ENCODE measurements around the gene ZNF792.

Gene ZNF792

DNA sequence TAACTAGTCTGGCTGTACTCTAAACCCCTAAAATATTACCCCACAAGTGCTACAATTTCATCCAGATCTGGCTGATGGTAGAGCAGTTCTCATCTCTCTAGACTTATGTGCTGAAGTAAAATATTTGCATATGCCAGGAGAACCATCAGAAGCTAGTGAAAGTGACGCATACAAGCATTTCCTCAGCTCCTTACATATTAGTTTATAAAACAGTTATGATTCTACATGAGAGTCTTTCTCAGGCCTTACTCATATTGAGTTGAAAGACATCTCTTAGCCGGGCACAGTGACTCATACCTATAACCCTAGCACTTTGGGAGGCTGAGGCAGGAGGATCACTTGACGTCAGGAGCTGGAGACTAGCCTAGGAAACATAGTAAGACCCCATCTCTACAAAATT is 53.3 kb downstream of the ZNF792 start:
- Histone ChIP-seq H3K27me3 (ENCODE audit: control insufficient read depth, insufficient read depth, low read length) (peaks cover 20% of the 10 kb centered on the region), H3K4me1 (ENCODE audit: control insufficient read depth, insufficient read depth, low read length) (no peaks in the 10 kb centered on the region), H3K4me3 (ENCODE audit: low read depth, low read length) (no peak overlapping the region), H3K9ac (ENCODE audit: low read depth, low read length) (no peak overlapping the region), H3K36me3 (ENCODE audit: control insufficient read depth, insufficient read depth, low read length) (no peaks in the 10 kb centered on the region), H3K9me3 (ENCODE audit: control insufficient read depth, insufficient read depth, low read length) (peaks cover 8% of the 10 kb centered on the region; the same call in 1 of the 2 replicates), H3K27ac (ENCODE audit: low read depth, low read length) (no peak overlapping the region)
